A549 (cell line): ENCODE measurements around the gene CALML4. TPM values are rescaled to one million over a fixed set of nuclear protein-coding genes. Genes with fewer than 3 reads are reported as not detected.

Source experiments
- ATAC-seq, 2 experiments: fragments of 200-7000 bp in 1 of 2; fragments of >200 bp in 1 of 2; cut with Nextera tagmentation in 1 of 2; cut with Tn5 transposase in 1 of 2; 3 replicates each; pipeline versions ENCODE4 v1.8.0 to v1.9.1; 2018 to 2020; ENCODE audit warnings: mild to moderate bottlenecking in 1 of 2, moderate library complexity in 1 of 2
- CTCF ChIA-PET: fragments of 300-600 bp; sonication (Branson Sonifier 250); formaldehyde crosslinking; extraction: SDS; loops from one replicate; lab custom pipeline; 2021; ENCODE audit warnings: antibody characterized with exemption, inconsistent platforms; lab: Yijun Ruan, JAX
- POLR2A ChIA-PET: fragments of 350-600 bp; formaldehyde crosslinking; extraction: SDS; loops from one replicate; lab custom pipeline; 2021; ENCODE audit warnings: antibody characterized with exemption, inconsistent platforms; lab: Yijun Ruan, JAX
- DNase-seq, 2 experiments: peaks; one replicate each; pipeline versions ENCODE4 v3.0.0 to v3.0.0-alpha.2; 2011 to 2016; ENCODE audit warnings: low read depth in 1 of 2, low spot score in 1 of 2
- FAIRE-seq: peaks from 2 replicates; lab custom pipeline; 2011; peaks lifted over from hg19 to GRCh38; lab: Jason Lieb, UNC
- H3K27ac ChIP-seq, 2 experiments: fragments of >200 bp; sonication (Bioruptor Twin); formaldehyde crosslinking; 3 replicates each; pipeline ENCODE4 v1.5.1; 2016 to 2017
- H3K4me1 ChIP-seq: fragments of >200 bp; sonication (Bioruptor Twin); formaldehyde crosslinking; 3 replicates; pipeline ENCODE4 v1.6.1; 2016
- H3K4me2 ChIP-seq: fragments of >200 bp; sonication (Bioruptor Twin); formaldehyde crosslinking; 3 replicates; pipeline ENCODE4 v1.6.1; 2016
- H3K4me3 ChIP-seq: fragments of >200 bp; sonication (Bioruptor Twin); formaldehyde crosslinking; 3 replicates; pipeline ENCODE4 v1.5.1; 2016
- H3K9me3 ChIP-seq: fragments of >200 bp; sonication (Bioruptor Twin); formaldehyde crosslinking; 3 replicates; pipeline ENCODE4 v1.6.1; 2016
- ATOH8 ChIP-seq: fragments of 250-450 bp; sonication (Bioruptor Pico); IDR thresholded peaks from 2 replicates; pipeline ENCODE4 v1.5.0; 2020; ENCODE audit warnings: low read depth, mild to moderate bottlenecking, moderate library complexity
- CEBPB ChIP-seq, 2 experiments: fragments of >200 bp in 1 of 2; sonication (Bioruptor Twin) in 1 of 2; formaldehyde crosslinking in 1 of 2; IDR thresholded peaks; 2 replicates each; pipeline ENCODE4 v1.6.1; 2012 to 2016
- CHD2 ChIP-seq: fragments of 150-350 bp; IDR thresholded peaks from 2 replicates; pipeline ENCODE4 v1.6.1; 2014; ENCODE audit warnings: low read length; ENCODE audit not compliant: partially characterized antibody
- CHD4 ChIP-seq: fragments of 200-600 bp; sonication (generic); IDR thresholded peaks from 2 replicates; pipeline ENCODE4 v1.6.1; 2016; ENCODE audit warnings: antibody characterized with exemption, mild to moderate bottlenecking, borderline replicate concordance
- EHMT2 ChIP-seq: fragments of 200-600 bp; sonication (generic); IDR thresholded peaks from 2 replicates; pipeline ENCODE4 v1.6.1; 2016; ENCODE audit warnings: antibody characterized with exemption, low read depth, mild to moderate bottlenecking, moderate library complexity
- GATA3 ChIP-seq: IDR thresholded peaks from 2 replicates; pipeline ENCODE4 v1.6.1; 2012; ENCODE audit warnings: borderline replicate concordance
- JUN ChIP-seq, 2 experiments: fragments of >200 bp; sonication (Bioruptor Twin); formaldehyde crosslinking; IDR thresholded peaks; 2 replicates in 1 of 2; 3 replicates in 1 of 2; pipeline ENCODE4 v1.6.1; 2016 to 2017
- KDM1A ChIP-seq: fragments of 200-600 bp; sonication (generic); IDR thresholded peaks from 2 replicates; pipeline ENCODE4 v1.6.1; 2016; ENCODE audit warnings: low read depth, mild to moderate bottlenecking
- MAFK ChIP-seq: fragments of 450-650 bp; IDR thresholded peaks from 2 replicates; pipeline ENCODE4 v1.6.1; 2014; ENCODE audit not compliant: partially characterized antibody
- MAX ChIP-seq: IDR thresholded peaks from 2 replicates; pipeline ENCODE4 v1.6.1; 2012
- NFE2L2 ChIP-seq: fragments of 150-350 bp; conservative IDR thresholded peaks from 2 replicates; pipeline ENCODE4 v1.6.1; 2014; ENCODE audit warnings: low read length
- NR3C1 ChIP-seq: fragments of >200 bp; sonication (Bioruptor Twin); formaldehyde crosslinking; IDR thresholded peaks from 3 replicates; pipeline ENCODE4 v1.6.1; 2017
- POLR2A ChIP-seq: IDR thresholded peaks from 2 replicates; pipeline ENCODE4 v1.6.1; 2012; ENCODE audit warnings: mild to moderate bottlenecking, low read length
- RCOR1 ChIP-seq: fragments of 150-350 bp; IDR thresholded peaks from 2 replicates; pipeline ENCODE4 v1.6.1; 2014; ENCODE audit warnings: antibody characterized with exemption, low read length, low read depth
- REST ChIP-seq: fragments of 200-600 bp; sonication (generic); IDR thresholded peaks from 2 replicates; pipeline ENCODE4 v1.6.1; 2016; ENCODE audit warnings: antibody characterized with exemption, mild to moderate bottlenecking, moderate library complexity
- RNF2 ChIP-seq: fragments of 200-600 bp; sonication (generic); IDR thresholded peaks from 2 replicates; pipeline ENCODE4 v1.6.1; 2016; ENCODE audit warnings: low read depth, mild to moderate bottlenecking, antibody characterized with exemption, moderate library complexity, borderline replicate concordance
- SREBF2 ChIP-seq: fragments of 450-650 bp; IDR thresholded peaks from 2 replicates; pipeline ENCODE4 v1.6.1; 2014; ENCODE audit warnings: mild to moderate bottlenecking, moderate library complexity
- TFCP2L1 ChIP-seq: fragments of 250-450 bp; sonication (Bioruptor Pico); IDR thresholded peaks from 2 replicates; pipeline ENCODE4 v1.5.0; 2021; ENCODE audit warnings: mild to moderate bottlenecking
- ZC3H11A ChIP-seq: fragments of 450-650 bp; IDR thresholded peaks from 2 replicates; pipeline ENCODE4 v1.6.1; 2014; ENCODE audit warnings: antibody characterized with exemption, mild to moderate bottlenecking
- ZNF302 ChIP-seq: fragments of 250-450 bp; sonication (Bioruptor Pico); IDR thresholded peaks from 2 replicates; pipeline ENCODE4 v1.9.0; 2021; ENCODE audit warnings: inconsistent platforms, mild to moderate bottlenecking, moderate library complexity
- WGBS: methylation state at CpG from one replicate; pipeline ENCODE4 v1.1.6; 2017; ENCODE audit errors: missing lambda C conversion rate; 5-methylcytosine and 5-hydroxymethylcytosine counted together
- polyA plus RNA-seq, 4 experiments: library from polyadenylated mRNA; depleted of rRNA in 3 of 4; stranded (reverse); fragments of >200 nt; fragmentation: RNase III in 1 of 4; extraction: RNeasy Plus Mini Kit Qiagen cat#74134 plus additional on column Dnase treatment in 1 of 4; gene quantifications; 2 replicates in 3 of 4; 3 replicates in 1 of 4; pipeline ENCODE4 v1.2.3, GENCODE V29; 2011 to 2017
- TF ChIP-seq, protein P1 (sequence below): IDR thresholded peaks from 2 replicates; pipeline ENCODE4 v1.6.1; 2012

The CALML4 gene
- polyA plus RNA-seq, 2 of the 4 experiments (the other 2 are of a cell fraction) = 12.1 to 18.2 TPM

DNA sequence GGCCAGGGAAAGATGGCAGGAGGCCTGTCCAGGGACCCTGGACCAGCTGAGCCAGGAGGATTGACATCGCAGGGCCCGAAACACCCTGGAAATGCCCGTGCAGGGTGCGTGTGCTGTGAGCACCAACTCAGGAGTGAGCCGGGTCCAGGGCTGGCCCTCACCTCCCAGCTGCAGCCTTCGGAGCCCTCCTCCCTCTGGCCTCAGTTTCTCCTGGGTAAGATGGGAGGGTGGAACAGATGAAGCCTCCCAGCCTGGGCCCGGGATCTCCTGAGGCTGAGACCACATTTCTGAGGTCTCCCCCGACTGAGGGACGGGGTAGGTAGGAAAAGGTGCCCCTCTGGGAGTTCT is 5.3 kb upstream of the CALML4 start:
- H3K4me2 ChIP-seq = no peak overlapping the region
- WGBS = 87% methylated on average over 9 of the region's 9 CpGs
- CTCF ChIA-PET = interaction anchor here (0.8 to 3.2 kb wide), 21 partner anchors 9 to 755 kb away, joined by 3 to 42 read pairs (median 5); partner anchors contain the start of genes CLN6 and PIAS1

DNA sequence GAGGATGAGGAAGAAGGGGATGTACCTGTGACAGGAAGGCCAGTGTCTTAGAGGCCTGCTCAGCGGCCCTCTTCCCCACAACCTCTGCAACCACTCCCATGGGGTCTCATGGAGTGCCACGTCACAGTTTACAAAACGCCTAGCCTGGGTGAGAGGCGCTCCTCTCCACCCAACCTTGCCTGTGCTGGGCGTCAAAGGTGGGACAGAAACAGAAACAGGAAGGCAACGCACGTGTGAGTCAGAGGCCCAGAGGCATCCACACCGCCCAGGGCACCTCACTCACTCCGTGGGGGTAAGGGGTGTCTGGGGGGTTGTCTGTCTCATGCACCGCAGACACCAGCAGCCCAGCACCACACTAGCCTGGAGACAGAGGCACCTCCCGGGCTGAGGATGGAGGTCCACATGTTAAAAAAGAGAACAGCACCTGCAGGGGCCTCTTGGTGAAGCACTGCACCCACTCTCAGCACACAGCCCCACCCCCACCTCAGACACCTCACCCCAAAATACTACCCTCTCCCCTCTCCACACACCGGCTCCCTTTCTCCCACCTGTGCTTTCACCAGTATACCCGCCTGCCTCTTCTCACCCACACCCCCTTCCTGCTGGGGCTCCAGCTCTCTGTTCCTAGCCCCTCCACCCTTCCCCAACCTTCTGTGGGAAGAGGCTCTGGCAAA is 4.7 kb upstream of the CALML4 start:
- WGBS = 85% methylated on average over 13 of the region's 13 CpGs
- H3K4me2 ChIP-seq = no peak overlapping the region
- FAIRE-seq (no peak), DNase-seq (no peak), ATAC-seq (no peak)
- H3K4me1 ChIP-seq = peaks cover 4% of the 10 kb centered on the region; the same call in 1 of the 3 replicates
- peak overlapping the region in 1 of 2 experiments; percentile 40; a peak in 1 of 6 replicates for H3K27ac ChIP-seq
- TF ChIP-seq CHD4 (no peak), EHMT2 (no peak), RCOR1 (no peak), CHD2 (no peak), NFE2L2 (no peak), TFCP2L1 (CRISPR knock-in tag) (no peak), CEBPB (IDR thresholded peaks at IDR 0.05) (no peak), RNF2 (no peak), MAFK (no peak), KDM1A (no peak), NR3C1 (no peak), ZC3H11A (no peak), REST (no peak)
- H3K4me3 ChIP-seq = no peak overlapping the region
- H3K9me3 ChIP-seq = no peaks in the 10 kb centered on the region
- ChIA-PET POLR2A (no interaction called here), CTCF (interaction anchor here (0.8 to 3.2 kb wide), 21 partner anchors 9 to 754 kb away, joined by 3 to 42 read pairs (median 5); partner anchors contain the start of genes CLN6 and PIAS1)

More for the DNA sequence above, 5.3 kb upstream of the CALML4 start:
- POLR2A ChIA-PET = no interaction called here
- ATAC-seq (no peak), FAIRE-seq (no peak), DNase-seq (no peak)
- Histone ChIP-seq H3K4me3 (no peak overlapping the region), H3K27ac (peak overlapping the region in 1 of 2 experiments; percentile 40; a peak in 1 of 6 replicates), H3K9me3 (no peaks in the 10 kb centered on the region), H3K4me1 (peaks cover under 1% of the 10 kb centered on the region; the same call in 1 of the 3 replicates)
- TF ChIP-seq, protein P1, sequence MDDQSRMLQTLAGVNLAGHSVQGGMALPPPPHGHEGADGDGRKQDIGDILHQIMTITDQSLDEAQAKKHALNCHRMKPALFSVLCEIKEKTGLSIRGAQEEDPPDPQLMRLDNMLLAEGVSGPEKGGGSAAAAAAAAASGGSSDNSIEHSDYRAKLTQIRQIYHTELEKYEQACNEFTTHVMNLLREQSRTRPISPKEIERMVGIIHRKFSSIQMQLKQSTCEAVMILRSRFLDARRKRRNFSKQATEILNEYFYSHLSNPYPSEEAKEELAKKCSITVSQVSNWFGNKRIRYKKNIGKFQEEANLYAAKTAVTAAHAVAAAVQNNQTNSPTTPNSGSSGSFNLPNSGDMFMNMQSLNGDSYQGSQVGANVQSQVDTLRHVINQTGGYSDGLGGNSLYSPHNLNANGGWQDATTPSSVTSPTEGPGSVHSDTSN = no peak
- TF ChIP-seq ATOH8 (CRISPR knock-in tag) (no peak), JUN (IDR thresholded peaks at IDR 0.05) (no peak), CHD2 (no peak), ZNF302 (CRISPR knock-in tag) (no peak), MAX (no peak), POLR2A (no peak), GATA3 (no peak), SREBF2 (no peak), NFE2L2 (no peak)
